T47D (cell line): ENCODE results near the gene SYNC.
"Not testable (repeated sequence)": the region's sequence is repeated elsewhere in the genome, so short reads cannot be mapped to it uniquely, and the experiment has no call there.

Experiments used
- DNase-seq, 2 experiments: peaks; one replicate each; pipeline versions ENCODE4 v3.0.0 to v3.0.0-alpha.2; 2011 to 2012; ENCODE audit warnings: low read depth in 1 of 2, low spot score in 1 of 2
- JUND ChIP-seq: IDR thresholded peaks from 2 replicates; pipeline ENCODE4 v1.6.1; 2012; ENCODE audit warnings: low read depth
- in situ Hi-C: cut with HindIII; loops from 2 replicates; pipeline ENCODE4 v1.10.0; 2016; ENCODE audit warnings: low sequenced_read_pairs, low pct_unique_long_range_greater_than_20kb

SYNC gene

DNA sequence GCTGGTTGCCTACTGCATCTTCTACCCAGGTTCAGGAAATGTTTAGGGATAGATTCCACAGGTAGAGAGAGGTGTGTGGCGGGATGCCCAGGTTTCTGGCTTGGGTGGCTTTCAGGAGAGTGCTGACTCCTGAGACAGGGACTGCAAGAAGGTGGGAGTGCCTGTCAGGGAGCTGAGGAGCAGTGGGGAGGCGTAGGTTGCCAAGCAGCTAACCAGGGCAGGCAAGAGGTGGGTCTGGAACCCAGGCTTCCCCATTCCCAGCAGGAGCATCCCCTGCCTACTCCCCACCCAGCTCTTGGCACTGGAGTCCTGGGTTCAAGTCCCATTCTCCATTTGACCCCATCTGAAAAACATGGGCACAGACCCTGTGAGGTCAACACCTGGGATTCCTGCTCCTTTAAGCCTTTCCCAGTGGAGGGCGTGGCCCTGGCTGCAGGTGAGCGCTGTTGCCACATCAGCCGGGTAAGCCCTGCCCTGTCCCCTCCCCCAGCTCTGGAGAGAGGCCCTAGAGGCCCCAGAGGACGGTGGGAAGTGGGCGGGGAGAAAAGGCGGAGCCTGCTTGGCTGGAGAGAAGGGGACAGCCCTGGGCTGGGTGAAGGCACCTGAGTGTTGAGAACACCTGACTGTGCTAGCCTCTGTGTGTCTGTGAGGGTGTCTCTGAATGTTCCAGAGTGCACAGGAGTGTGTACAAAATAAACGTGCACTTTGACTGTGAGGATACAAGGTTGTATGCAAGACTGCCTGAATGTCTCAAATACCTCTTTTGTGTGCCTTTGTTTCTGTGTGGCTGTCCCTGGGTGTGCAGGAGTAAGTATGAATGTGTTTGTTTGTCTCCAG lies 14.0 kb upstream of the SYNC start:
- in situ Hi-C loops: no loop called here
- peak; percentile 79 to 97 for DNase-seq
- TF ChIP-seq JUND: no peak

DNA sequence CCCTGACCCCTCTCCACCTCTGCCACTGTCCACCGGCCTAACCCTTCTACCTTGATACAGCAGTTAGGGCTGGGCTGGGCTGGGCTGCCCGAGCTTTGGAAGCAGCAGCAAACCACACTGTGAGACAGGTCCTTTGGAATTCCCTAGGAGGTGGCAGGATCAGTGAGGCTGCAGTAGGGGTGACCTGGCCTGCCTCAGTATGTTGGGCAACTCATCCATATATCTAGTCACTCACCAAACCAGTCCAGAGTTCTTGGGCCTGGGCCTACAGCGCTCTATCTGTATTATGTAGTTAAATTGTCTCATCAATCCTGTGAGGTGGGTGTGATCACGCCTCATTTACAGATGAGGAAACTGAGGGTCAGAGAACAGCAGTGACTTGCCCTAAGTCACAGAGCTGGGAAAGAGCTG lies 13.3 kb upstream of the SYNC start:
- in situ Hi-C loops: no loop called here
- DNase-seq: no peak
- TF ChIP-seq JUND: no peak

DNA sequence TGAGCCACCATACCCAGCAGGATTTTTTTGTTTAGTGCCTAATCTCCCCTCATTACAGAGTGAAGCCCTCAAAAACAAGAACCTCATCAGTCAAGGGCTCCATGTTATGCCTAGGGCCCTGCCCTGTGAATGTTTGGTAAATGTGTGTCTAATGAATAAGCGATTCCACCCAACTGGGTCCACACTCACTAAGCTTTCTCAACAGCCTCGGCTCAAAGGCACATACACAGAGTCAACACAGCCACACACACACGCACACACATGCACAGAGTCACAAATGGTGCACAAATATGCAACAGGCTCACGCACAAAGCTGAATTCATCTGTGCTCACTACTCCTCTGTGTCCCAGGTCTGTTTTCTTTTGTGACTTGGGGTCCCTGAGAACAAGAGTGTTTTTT lies 11.7 kb upstream of the SYNC start:
- no peak for TF ChIP-seq JUND
- DNase-seq: no peak
- in situ Hi-C loops: no loop called here

DNA sequence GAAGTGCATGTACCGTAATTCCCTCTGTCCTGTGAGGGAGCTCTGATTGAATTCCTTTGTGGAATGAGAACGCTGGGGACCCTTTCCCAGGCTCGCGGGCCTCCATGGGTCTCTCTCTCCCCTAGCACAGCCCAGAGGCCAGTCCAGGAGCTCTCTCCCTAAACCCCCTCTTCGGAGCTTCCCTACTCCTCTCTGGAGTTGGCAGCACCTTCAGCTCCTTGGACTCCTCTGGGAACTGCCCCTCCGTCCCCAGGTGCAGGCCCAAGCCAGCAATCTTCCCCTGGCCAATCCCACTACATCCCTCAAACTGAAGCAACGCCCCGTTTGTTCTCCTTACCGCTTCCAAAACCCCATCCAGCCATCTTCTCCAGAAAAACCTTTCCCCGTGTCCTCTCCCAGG lies 10.5 kb upstream of the SYNC start:
- in situ Hi-C loops: no loop called here
- TF ChIP-seq JUND: no peak
- DNase-seq: no peak

DNA sequence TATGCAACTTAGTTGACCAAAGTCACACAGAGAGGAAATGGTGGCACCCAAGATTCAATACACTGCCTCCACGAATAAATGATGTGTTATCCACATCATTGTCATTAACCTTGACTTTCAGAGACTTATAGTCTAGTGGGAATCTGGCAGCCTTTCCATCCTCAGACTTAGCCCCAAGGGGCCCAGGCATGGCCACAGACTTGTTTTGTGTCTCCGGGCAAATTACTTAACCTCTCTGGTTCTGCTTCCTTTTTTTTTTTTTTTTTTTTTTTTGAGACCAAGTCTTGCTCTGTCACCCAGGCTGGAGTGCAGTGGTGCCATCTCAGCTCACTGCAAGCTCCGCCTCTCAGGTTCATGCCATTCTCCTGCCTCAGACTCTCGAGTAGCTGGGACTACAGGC lies 8.7 kb upstream of the SYNC start:
- DNase-seq, in situ Hi-C loops: not testable (repeated sequence)

DNA sequence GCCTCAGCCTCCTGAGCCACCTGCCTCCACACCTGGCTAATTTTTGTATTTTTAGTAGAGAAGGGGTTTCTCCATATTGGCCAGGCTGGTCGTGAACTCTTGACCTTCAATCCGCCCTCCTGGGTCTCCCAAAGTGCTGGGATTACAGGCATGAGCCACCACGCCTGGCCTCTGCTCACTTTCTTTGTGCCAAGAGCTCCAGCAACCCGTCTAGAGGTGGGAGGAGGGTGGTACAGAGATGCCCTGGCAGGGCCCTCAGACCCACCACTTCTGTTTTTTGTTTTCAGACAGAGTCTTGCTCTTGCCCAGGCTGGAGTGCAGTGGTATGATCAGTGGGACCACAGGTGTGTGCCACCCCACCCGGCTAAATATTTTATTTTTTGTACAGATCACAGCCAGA lies 6.9 kb upstream of the SYNC start:
- in situ Hi-C loops: no loop called here
- no peak for DNase-seq
- no peak for TF ChIP-seq JUND

DNA sequence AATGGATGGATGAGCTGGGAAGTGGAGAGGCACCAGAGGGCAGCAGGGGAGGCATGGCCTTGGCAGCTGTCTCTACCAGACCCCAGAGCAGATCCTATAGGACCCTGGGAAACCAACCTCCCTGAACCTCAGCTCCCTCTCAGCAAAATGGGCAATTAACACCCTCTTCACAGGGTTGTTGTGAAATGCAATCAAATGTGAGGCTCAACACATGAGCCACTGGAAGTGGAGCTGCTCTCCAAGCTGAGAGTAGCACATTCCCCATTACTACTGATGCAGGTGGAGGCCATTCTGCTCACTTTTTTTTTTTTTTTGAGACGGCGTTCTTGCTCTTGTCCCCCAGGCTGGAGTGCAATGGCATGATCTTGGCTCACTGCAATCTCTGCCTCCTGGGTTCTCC lies 6.5 kb upstream of the SYNC start:
- no peak for DNase-seq
- TF ChIP-seq JUND: no peak
- in situ Hi-C loops: no loop called here

DNA sequence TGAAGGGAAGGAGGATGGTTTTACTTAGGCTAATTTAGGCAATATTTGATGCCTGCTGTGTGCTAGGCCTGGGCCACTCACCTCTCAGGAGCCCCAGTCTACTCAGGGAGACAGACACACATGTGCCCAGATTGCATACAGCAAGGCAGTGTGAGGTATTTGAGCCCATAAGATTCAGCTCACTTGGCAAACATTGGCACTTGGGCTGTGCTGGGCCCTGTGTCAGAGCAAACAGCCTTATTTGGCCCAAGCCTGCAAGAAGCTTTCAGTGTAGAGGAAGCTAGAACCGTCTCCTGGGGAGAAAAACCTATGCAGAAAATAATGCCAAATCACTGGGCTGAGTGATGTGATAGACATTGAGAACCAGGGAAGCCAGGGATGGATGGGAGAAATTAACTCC lies 3.9 kb upstream of the SYNC start:
- in situ Hi-C loops: no loop called here
- no peak for TF ChIP-seq JUND
- DNase-seq: peak in 1 of 2 experiments; percentile 55

DNA sequence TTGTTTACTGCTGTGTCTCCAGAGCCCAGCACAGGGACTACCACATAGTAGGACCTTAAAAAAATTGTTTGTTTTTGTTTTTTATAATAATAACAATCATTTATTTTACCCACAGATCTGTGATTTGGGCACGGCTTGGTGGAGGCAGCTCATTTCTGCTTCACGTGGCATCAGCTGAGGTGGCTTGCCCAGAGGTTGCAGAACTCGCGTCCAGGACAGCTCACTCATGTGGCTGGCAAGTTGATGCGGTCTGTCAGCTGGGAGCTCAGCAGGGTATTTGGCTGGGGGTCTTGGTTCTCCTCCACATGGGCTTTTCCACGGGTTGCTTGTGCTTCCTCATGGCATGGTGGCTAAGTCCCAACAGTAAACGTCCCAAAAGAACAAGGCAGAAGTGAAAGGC lies 2.9 kb upstream of the SYNC start:
- in situ Hi-C loops: no loop called here
- no peak for TF ChIP-seq JUND
- no peak for DNase-seq

DNA sequence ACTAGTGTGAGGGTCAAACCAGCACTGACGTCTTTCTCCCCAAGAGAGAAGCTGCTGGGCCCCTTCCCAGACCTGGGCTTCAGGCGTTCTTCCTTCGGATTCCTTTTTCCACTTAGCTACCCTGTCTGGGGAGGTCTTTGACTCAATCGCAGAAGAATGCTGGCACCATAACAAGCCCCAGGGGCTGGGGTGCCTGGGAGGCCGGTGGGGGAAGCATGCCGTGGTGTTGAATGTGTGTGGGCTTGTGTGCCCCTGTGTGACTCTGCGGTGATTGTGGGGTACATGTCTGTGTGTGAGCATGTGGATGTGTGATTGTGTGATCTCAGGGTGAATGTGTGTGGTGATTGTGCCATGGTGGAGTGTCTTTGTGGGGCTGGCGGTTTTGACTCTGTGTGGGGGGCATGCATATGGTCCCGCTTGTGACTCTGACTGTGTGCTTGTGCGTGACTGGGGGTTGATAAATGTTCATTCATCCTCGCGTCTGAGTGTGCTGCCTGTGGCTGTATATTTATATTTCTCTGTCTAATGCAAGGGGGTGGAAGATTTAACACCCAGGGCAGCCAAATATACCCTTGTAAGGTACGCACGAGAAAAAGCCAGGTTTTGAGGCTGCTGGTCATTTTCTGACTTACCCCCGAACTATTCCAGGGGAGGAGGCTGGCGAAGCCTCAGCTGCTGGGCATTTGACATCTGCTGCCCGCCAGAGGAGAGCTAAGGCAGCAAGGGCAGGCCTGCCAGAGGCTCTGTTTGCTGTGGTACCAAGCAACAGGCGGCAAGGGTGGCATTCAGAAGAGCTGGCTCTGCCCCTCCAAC lies 1.1 kb upstream of the SYNC start:
- in situ Hi-C loops: no loop called here
- DNase-seq: peak in 1 of 2 experiments; percentile 16
- no peak for TF ChIP-seq JUND

DNA sequence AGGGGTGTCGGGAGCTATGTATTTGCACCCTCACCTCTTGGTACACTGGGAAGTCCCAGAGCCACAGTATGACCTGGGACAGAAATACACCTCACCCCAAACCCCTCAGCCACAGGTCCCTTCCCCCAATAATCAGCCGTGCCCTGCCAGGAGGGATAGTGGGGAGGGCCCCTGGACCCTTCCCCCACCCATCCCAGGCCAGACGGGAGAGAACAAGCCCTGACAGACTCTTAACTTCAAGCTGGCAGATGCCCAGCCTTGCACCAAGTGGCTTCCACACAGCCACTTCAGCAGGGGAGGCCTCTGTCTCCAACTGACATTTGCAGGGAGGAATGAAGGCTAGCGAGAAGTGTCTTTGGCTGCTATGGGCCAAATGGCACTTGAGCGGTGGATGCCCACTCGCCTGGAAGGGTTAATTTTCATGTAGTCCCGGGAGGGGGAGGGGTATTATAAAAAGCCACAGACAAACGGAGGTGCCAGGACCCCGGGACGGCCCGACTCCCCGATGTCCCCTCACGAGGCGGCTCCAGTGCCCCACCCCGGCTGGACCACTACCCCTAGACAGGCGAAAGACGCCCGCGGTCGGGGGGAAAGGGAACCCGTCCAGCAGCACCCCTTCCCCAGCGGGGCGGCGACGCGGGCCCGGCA lies 495 bp downstream of the SYNC start:
- in situ Hi-C loops: no loop called here
- TF ChIP-seq JUND: no peak
- peak in 1 of 2 experiments; percentile 22 for DNase-seq

DNA sequence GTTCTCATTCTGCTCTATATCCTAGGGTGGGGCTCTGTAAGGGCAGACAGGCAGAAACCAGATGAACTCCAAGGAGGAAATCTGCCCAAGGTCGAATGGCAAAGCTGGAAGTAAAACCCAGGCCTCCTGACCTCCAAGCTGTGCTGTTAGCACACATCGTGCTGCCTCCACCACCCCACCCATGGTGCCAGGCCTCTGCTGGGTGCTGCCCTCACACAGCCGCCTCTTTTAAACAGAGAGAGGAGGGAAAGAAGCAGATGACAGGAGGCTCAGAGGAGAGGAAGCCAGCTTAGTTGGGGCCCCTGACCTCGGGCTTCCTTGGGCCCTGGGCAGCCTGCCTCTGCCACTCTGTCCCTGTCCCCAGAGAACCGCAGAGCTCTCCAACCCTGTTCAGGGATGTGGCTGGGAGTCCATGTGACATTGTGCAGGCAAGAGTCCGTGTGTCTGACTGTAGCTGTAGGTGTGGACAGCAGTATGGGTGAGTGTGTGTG lies 1.1 kb downstream of the SYNC start:
- no peak for DNase-seq
- no peak for TF ChIP-seq JUND
- in situ Hi-C loops: no loop called here

DNA sequence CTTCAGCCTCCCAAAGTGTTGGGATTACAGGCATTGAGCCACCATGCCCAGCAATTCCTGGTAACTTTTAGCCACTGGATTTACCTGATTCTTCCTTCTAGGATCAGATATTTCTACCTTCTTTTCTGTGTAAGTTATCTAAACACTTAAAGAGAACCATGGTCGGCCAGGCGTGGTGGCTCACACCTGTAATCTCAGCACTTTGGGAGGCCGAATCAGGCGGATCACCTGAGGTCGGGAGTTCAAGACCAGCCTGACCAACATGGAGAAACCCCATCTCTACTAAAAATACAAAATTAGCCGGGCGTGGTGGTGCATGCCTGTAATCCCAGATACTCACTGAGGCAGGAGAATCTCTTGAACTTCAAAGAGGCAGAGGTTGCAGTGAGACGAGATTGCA lies 5.6 kb downstream of the SYNC start:
- in situ Hi-C loops, DNase-seq: not testable (repeated sequence)
